Frontal cortex (tissue), 4 donors: ENCODE data around the gene F10. TPM values are rescaled to one million over a fixed set of nuclear protein-coding genes. Genes with fewer than 3 reads are reported as not detected.
"Not testable (repeated sequence)": the region's sequence is repeated elsewhere in the genome, so short reads cannot be mapped to it uniquely, and the experiment has no call there.

ENCODE experiments used
- DNase-seq, 2 donors: peaks; one replicate each; pipeline ENCODE4 v3.0.0; 2012; ENCODE audit warnings: low spot score in 2 of 2
- FAIRE-seq: peaks from 2 replicates; lab custom pipeline; 2012; peaks lifted over from hg19 to GRCh38; lab: Jason Lieb, UNC
- total RNA-seq: library from RNA; depleted of rRNA; stranded (reverse); fragments of >200 nt; gene quantifications from one replicate; pipeline ENCODE4 v1.2.3, GENCODE V29; 2014
- donor health status: control.
- donor health status: control.
- donor health status: control.

The F10 gene
- total RNA-seq, 1 donor from 2014 or later: 0.82 TPM

DNA sequence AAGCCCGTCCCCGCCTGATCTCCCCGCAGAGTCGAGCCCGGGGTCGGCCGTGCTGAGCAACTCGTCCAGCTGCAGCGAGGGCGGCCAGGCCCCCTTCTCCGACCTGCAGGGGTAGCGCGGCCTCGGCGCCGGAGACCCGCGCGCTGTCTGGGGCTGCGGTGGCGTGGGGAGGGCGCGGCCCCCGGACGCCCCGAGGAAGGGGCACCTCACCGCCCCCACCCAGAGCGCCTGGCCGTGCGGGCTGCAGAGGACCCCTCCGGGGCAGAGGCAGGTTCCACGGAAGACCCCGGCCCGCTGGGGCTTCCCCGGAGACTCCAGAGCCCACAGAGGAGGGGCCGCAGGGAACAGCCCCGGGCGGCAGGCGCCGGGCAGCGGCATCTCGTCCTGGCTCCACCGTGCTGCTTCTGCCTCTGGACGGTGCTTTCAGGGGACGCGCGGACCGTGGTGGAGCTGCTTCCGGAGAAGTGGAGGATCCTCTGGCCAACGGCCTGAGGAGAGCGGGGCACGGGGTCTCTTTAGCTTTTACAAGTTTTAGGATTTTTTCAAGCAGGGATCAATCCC, 25.8 kb upstream of the F10 start:
- no peak for DNase-seq

DNA sequence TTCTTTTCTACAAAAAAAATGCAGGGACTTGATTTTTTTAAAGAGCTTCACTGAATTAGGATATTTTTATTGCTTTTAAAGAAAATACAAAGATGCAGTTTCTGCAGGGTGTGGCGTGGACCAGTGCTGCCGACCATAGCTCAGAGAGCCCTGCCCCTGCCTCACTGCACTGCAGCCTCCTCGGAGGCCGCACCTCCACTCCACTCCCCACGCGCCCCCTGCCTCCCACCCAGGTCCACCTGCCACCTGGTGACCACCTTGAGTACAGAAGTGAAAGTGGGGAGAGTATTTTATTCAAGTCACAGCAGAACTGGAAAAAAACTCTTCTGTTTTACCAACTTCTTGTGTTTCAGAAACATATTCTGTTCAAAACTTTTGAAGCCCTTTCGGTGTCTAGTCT, 24.9 kb upstream of the F10 start:
- DNase-seq: no peak
- FAIRE-seq: no peak

More for the DNA sequence above, 25.8 kb upstream of the F10 start:
- no peak for FAIRE-seq

- no peak for DNase-seq
- no peak for FAIRE-seq
These were observed 24.4 kb upstream of the F10 start for GRCh38 chr13:113098162-113098732.

DNA sequence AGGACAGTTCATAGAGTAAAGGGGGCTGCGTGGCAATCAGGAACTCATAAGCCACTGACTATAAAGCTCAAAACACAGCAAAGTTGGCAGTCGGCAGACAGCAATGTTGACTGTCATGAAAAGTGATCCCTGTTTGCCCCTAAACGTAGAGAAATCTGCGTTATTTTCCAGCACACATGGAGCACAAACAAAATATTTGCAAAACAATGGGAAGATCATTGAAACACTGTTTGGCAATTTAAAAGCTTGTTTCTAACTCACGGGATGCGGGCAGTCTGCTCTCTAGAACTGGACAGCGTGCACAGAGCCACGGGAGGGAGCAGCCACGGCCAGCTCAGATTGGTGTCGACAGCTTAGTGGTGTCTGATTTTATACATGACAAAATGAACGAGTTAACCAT, 23.5 kb upstream of the F10 start:
- DNase-seq: no peak
- no peak for FAIRE-seq

DNA sequence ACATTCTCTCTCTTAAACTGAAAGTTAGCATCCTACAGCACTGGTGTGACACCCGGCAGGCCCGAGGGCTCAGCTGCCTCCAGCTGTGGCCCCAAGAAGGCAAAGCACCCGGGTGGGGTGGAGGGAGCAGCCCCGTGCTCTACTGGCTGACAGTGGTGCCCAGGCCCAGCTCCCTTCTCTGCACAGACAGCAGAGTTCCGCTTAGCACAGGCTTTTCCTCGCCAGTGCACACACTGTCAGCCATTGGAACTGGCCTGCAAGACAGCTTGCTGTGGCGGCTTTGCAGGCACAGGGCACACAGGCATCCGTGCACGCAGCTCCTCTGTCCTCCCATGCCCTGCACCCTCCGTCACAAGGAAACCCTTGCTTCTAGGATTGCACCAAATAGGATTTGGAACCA, 20.3 kb upstream of the F10 start:
- FAIRE-seq, DNase-seq: not testable (repeated sequence)

GRCh38 chr13:113102727-113103126, 19.9 kb upstream of the F10 start:
- DNase-seq: no peak
- no peak for FAIRE-seq

DNA sequence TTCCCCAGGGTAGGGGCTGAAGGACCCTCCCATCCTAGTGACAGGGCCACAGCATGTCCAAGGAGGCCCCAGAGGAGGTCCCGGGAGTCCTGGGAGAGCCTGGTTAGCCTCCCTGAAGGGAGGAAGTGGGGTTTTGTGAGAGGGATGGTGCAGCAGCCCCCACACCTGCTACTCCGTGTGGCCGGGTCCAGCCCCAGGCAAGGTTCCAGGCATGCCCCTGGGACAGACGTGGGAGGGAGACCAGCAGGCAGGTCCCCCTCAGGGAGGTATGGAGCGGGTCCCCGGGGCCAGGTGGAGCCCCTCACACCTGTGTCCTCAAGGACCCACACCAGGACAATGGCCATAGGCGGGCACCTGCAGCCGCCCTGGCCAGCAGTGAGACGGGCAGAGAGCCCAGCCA, 19.0 kb upstream of the F10 start:
- DNase-seq (no peak), FAIRE-seq (no peak)

DNA sequence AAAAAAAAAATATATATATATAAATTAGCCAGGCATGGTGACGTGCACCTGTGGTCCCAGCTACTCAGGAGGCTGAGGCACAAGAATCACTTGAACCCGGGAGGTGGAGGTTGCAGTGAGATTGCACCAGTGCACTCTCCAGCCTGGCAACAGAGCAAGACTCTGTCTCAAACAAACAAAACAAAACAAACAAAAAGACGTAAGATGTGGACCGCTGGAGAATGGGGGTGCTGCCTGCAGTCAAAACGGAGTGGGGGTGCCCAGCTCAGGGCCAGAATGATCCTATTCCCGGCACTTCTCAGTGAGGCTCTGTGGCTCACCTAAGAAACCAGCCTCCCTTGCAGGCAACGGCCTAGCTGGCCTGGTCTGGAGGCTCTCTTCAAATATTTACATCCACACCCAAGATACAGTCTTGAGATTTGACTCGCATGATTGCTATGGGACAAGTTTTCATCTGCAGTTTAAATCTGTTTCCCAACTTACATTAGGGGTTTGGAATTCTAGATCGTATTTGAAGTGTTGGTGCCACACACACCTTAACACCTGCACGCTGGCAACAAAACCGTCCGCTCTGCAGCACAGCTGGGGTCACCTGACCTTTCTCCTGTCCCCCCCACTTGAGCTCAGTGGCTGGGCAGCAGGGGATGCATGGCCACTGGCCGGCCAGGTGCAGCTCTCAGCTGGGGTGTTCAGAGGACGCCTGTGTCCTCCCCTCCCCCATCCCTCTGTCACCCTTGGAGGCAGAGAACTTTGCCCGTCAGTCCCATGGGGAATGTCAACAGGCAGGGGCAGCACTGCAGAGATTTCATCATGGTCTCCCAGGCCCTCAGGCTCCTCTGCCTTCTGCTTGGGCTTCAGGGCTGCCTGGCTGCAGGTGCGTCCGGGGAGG, 17.3 kb upstream of the F10 start, which contains the start of gene F7:
TSS of gene F7 (plus strand) at position 760 of the 889 bp plus-strand sequence. CDS start at position 811, 51 bp downstream.
- FAIRE-seq: no peak
- no peak for DNase-seq

- no peak for DNase-seq
- no peak for FAIRE-seq
These were observed 16.6 kb upstream of the F10 start for GRCh38 chr13:113105921-113106452.

- FAIRE-seq (no peak), DNase-seq (no peak)
These were observed 15.8 kb upstream of the F10 start for GRCh38 chr13:113106711-113107351.

GRCh38 chr13:113108521-113108920, 14.1 kb upstream of the F10 start:
- DNase-seq, FAIRE-seq: not testable (repeated sequence)

DNA sequence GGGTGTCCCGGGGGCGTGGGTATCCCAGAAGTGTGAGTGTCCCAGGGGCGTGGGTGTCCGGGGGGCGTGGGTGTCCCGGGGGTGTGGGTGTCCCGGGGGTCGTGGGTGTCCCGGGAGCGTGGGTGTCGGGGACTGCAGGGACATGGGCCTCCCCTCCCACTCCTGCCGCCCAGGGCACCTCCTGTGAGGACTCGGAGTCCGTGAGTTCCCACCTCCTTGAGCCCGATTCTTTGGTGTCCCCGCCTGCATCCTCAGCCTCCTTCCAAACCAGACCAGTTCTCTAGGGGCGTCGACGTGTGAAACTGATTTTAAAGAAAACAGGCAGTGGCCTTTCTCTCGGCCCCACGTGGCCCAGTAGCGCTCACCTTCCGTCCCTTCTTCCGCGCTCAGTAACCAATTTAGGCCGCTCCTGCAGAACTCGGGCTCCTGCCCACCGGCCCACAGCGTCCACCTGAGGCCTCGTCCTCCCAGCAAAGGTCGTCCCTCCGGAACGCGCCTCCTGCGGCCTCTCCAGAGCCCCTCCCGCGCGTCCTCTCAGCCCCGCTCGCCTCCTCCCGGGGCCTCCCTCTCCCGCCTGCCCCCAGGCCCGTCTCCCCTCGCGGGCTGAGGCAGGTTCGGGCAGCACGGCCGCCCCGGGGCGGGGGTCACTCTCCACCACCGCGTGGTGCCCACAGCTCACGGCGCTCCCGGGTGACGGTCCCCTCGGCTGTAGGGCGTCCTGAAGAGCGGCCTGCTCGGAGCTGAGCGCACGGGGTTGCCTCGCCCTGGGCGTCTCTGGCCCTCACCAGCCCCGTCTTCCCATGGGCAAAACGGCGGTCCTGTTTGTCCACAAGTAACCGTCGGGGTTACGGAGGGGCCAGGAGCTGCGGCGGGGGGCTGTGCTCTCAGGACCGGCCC, 13.2 kb upstream of the F10 start:
- no peak for DNase-seq
- no peak for FAIRE-seq

- DNase-seq: no peak
- no peak for FAIRE-seq
These were observed 12.3 kb upstream of the F10 start for GRCh38 chr13:113110048-113110851.

GRCh38 chr13:113110852-113111315, 11.7 kb upstream of the F10 start:
- no peak for FAIRE-seq
- no peak for DNase-seq

DNA sequence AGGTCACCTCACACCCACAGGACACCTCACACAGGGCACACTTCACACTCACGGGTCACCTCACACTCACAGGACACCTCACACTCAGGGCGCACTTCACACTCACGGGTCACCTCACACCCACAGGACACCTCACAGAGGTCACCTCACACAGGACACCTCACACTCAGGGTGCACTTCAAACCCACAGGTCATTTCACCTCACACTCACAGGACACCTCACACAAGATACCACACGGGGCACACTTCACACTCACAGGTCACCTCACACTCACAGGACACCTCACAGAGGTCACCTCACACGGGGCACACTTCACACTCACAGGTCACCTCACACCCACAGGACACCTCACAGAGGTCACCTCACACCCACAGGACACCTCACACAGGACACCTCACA, 10.8 kb upstream of the F10 start:
- not testable (repeated sequence) for FAIRE-seq, DNase-seq

- DNase-seq, FAIRE-seq: not testable (repeated sequence)
These were observed 10.1 kb upstream of the F10 start for GRCh38 chr13:113112475-113112874.

DNA sequence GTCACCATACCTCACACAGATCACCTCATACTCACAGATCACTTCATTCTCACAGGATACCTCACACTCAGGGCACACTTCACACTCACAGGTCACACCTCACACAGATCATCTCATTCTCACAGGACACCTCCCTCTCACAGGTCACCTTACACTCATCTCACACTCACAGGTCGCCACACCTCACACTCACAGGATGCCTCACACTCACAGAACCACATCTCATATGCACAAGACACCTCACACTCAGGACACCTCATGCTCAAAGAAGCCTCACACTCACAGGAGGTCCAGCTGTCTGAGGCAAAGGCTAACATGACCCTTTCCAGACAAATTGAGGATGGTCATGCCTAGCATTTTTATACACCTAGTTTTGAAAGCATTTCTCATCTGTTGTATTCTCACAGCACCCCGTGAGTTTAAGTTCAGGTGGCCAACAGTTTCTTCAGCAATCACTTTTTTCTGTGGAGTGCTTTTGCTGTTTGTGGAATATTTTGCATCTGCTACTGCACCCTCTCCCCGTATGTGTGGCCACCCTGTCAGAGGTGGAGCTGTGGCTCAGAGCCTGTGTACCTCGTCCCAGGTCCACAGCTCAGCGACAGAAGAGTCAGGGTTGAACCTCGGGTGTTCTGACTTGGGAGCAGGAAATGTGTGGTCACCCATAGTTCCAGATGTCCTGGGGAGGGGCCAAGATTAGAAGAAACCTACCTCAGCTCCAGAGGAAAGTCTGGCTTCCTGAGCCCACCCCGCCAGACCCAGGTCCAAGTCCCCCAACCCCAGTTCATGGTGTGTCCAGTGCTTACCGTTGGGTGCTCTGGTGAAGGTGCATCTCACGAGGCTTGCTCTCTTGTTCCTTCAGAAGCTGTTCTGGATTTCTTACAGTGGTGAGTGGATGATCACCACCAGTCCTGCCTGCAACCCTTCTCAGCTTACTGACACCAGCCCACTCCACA, 9.4 kb upstream of the F10 start:
- FAIRE-seq: no peak
- DNase-seq: no peak
